GM12892 (cell line): ENCODE measurements around the gene RAG2.

ENCODE experiments used
- POLR2A ChIP-seq: IDR thresholded peaks from 2 replicates; pipeline ENCODE4 v1.6.1; 2011; ENCODE audit warnings: low read depth, low read length, control low read depth
- POLR2AphosphoS5 ChIP-seq: IDR thresholded peaks from 2 replicates; pipeline ENCODE4 v1.6.1; 2011; ENCODE audit warnings: low read depth, low read length, control low read depth
- TAF1 ChIP-seq: IDR thresholded peaks from 2 replicates; pipeline ENCODE4 v1.6.1; 2011; ENCODE audit warnings: low read depth, mild to moderate bottlenecking, control low read depth, low read length, borderline replicate concordance

- no peak for TF ChIP-seq TAF1
- TF ChIP-seq POLR2A = no peak
- no peak for TF ChIP-seq POLR2AphosphoS5
These were observed 32.9 kb downstream of the RAG2 start for GRCh38 chr11:36565031-36565610.
